Measurements from ENCODE around the gene GPRASP3. TPM values are rescaled to one million over a fixed set of nuclear protein-coding genes. Genes with fewer than 3 reads are reported as not detected.

GPRASP3 gene
- total RNA-seq, 1 experiment from 2014 or later, result 0.68 TPM

Other genes starting within 250 kb of the GPRASP3 start
- not detected in 2 replicates for gene TCP11X2, start 248.9 kb upstream of the GPRASP3 start, total RNA-seq (2014; rRNA removed; shearing (Covaris generic))
- gene TMSB15A, start 204.0 kb upstream of the GPRASP3 start, total RNA-seq (2014; rRNA removed; shearing (Covaris generic)), result 44.2 and 52.0 TPM in 2 replicates
- gene ARMCX5, start 121.2 kb upstream of the GPRASP3 start, total RNA-seq (2014; rRNA removed; shearing (Covaris generic)), result 17.0 and 19.0 TPM in 2 replicates
- 0.63 and 0.87 TPM in 2 replicates for gene GPRASP1, start 69.3 kb upstream of the GPRASP3 start, total RNA-seq (2014; rRNA removed; shearing (Covaris generic))
- 13.8 and 21.2 TPM in 2 replicates for gene GPRASP2, start 8.3 kb upstream of the GPRASP3 start, total RNA-seq (2014; rRNA removed; shearing (Covaris generic))
- 0.18 TPM in 1 of 2 replicates, not detected in the other for gene RAB40AL, start 216.5 kb downstream of the GPRASP3 start, total RNA-seq (2014; rRNA removed; shearing (Covaris generic))